ENCODE measurements around the gene FUT9.

- no peak for TF ChIP-seq CTCF (conservative IDR thresholded peaks at IDR 0.05; ENCODE audit: low read length)
- TF ChIP-seq EZH2phosphoT487 (IDR thresholded peaks at IDR 0.05; ENCODE audit: borderline replicate concordance), result no peak
Measured at GRCh38 chr6:96223695-96224094, 207.9 kb downstream of the FUT9 start.
